K562 (cell line): Measurements from ENCODE around the gene HCFC1R1. TPM values are rescaled to one million over a fixed set of nuclear protein-coding genes. Genes with fewer than 3 reads are reported as not detected.
A peak's percentile ranks its signal among the peaks of the same experiment; 100 is the strongest.

Source experiments
- ATAC-seq: fragments of 200-7000 bp; cut with Tn5 transposase; 3 replicates; pipeline ENCODE4 v1.9.1; 2020; ENCODE audit warnings: moderate library complexity
- BruUV-seq: library from RNA; stranded (reverse); fragments of 400-500 nt; replicated peaks from 2 replicates; lab custom pipeline; 2021; lab: Mats Ljungman, UMichigan
- CTCF ChIA-PET: fragments of 300-600 bp; formaldehyde crosslinking; extraction: SDS; loops from one replicate; lab custom pipeline; 2021; ENCODE audit warnings: low intra/inter-chr PET ratio; lab: Yijun Ruan, JAX
- POLR2A ChIA-PET: fragments of 300-600, 350-650 bp; sonication (Branson Sonifier 250); formaldehyde crosslinking; extraction: SDS; loops from one replicate; lab custom pipeline; 2021; ENCODE audit warnings: antibody characterized with exemption, inconsistent platforms; lab: Yijun Ruan, JAX
- DNase-seq, 4 experiments: peaks; one replicate each; pipeline versions ENCODE4 v3.0.0 to v3.0.0-alpha.2; 2011 to 2018; ENCODE audit warnings: low spot score in 3 of 4, mixed read lengths in 3 of 4; ENCODE audit errors: extremely low read depth in 1 of 4
- FAIRE-seq: peaks from 2 replicates; lab custom pipeline; 2011; peaks lifted over from hg19 to GRCh38; lab: Jason Lieb, UNC
- H2AFZ ChIP-seq: 2 replicates; pipeline ENCODE4 v1.6.0; 2011; ENCODE audit warnings: low read depth, low read length, control low read depth, inconsistent platforms
- H3K27ac ChIP-seq: fragments of 200-600 bp; 3 replicates; pipeline ENCODE4 v1.8.0; 2011; ENCODE audit warnings: low read depth, mild to moderate bottlenecking, control low read depth, inconsistent platforms, low read length, moderate library complexity, mixed read lengths; ENCODE audit errors: extremely low read depth
- H3K27me3 ChIP-seq, 2 experiments: fragments of 300-600 bp in 1 of 2; 2 replicates in 1 of 2; 3 replicates in 1 of 2; pipeline versions ENCODE4 v1.6.0 to v1.8.0; 2011; ENCODE audit warnings: inconsistent platforms in 2 of 2, low read length in 2 of 2, mild to moderate bottlenecking in 1 of 2, mixed read lengths in 1 of 2, moderate library complexity in 1 of 2; ENCODE audit not compliant: control insufficient read depth in 2 of 2, insufficient read depth in 2 of 2
- H3K36me3 ChIP-seq: fragments of 300-600 bp; 3 replicates; pipeline ENCODE4 v1.8.0; 2011; ENCODE audit warnings: mild to moderate bottlenecking, low read length, inconsistent platforms; ENCODE audit not compliant: control insufficient read depth, insufficient read depth
- H3K4me1 ChIP-seq, 2 experiments: fragments of 200-600 bp in 1 of 2; replicated peaks in 1 of 2; 2 replicates in 1 of 2; 3 replicates in 1 of 2; pipeline versions ENCODE4 v1.5.1 to v1.8.0; 2011; ENCODE audit warnings: inconsistent platforms in 2 of 2, low read length in 2 of 2, mild to moderate bottlenecking in 1 of 2, mixed read lengths in 1 of 2, moderate library complexity in 1 of 2; ENCODE audit not compliant: control insufficient read depth in 2 of 2, insufficient read depth in 2 of 2
- H3K4me2 ChIP-seq: 2 replicates; pipeline ENCODE4 v1.6.1; 2011; ENCODE audit warnings: low read length, control low read depth, inconsistent platforms, mixed read lengths; ENCODE audit not compliant: insufficient read depth
- H3K4me3 ChIP-seq: fragments of 200-600 bp; sonication (generic), shearing (Covaris generic); 2 replicates; pipeline ENCODE4 v1.5.1; 2016; ENCODE audit warnings: control low read depth, inconsistent platforms
- H3K79me2 ChIP-seq: fragments of 200-600 bp; 3 replicates; pipeline ENCODE4 v1.8.0; 2011; ENCODE audit warnings: low read length, inconsistent platforms; ENCODE audit not compliant: control insufficient read depth, insufficient read depth
- H3K9ac ChIP-seq, 2 experiments: 2 replicates each; pipeline versions ENCODE4 v1.6.0 to v1.6.1; 2011; ENCODE audit warnings: low read depth in 2 of 2, low read length in 2 of 2, control low read depth in 1 of 2, inconsistent platforms in 1 of 2, mild to moderate bottlenecking in 1 of 2, mixed read lengths in 1 of 2; ENCODE audit not compliant: insufficient read depth in 1 of 2
- H3K9me1 ChIP-seq: one replicate; pipeline ENCODE4 v1.6.0; 2011; ENCODE audit warnings: inconsistent platforms, mild to moderate bottlenecking, low read length, moderate library complexity; ENCODE audit not compliant: control insufficient read depth, insufficient read depth
- H3K9me3 ChIP-seq: replicated peaks from 2 replicates; pipeline ENCODE4 v1.5.1; 2011; ENCODE audit warnings: low read depth, low read length, inconsistent platforms; ENCODE audit not compliant: control insufficient read depth, insufficient read depth
- H4K20me1 ChIP-seq: replicated peaks from 2 replicates; pipeline ENCODE4 v1.6.1; 2011; ENCODE audit warnings: low read length, inconsistent platforms, mixed read lengths; ENCODE audit not compliant: control insufficient read depth, insufficient read depth
- CEBPZ ChIP-seq: fragments of 150-350 bp; IDR thresholded peaks from 2 replicates; pipeline ENCODE4 v1.6.1; 2014; ENCODE audit warnings: low read depth, mild to moderate bottlenecking, low read length, borderline replicate concordance
- DDX20 ChIP-seq: fragments of 450-650 bp; IDR thresholded peaks from 2 replicates; pipeline ENCODE4 v1.6.1; 2016; ENCODE audit warnings: missing genetic modification characterization, low read depth, mild to moderate bottlenecking, missing compliant biosample characterization, moderate library complexity
- GMEB1 ChIP-seq: fragments of 250-450 bp; sonication (Bioruptor Pico); IDR thresholded peaks from 2 replicates; pipeline ENCODE4 v1.4.0; 2020; ENCODE audit warnings: mild to moderate bottlenecking
- MXI1 ChIP-seq: IDR thresholded peaks from 2 replicates; pipeline ENCODE4 v1.6.1; 2011; ENCODE audit warnings: low read depth, mild to moderate bottlenecking, improper control_type of control experiment, low read length
- PTBP1 ChIP-seq: fragments of 200-400 bp; formaldehyde crosslinking; IDR thresholded peaks from 2 replicates; pipeline ENCODE4 v1.6.1; 2017; ENCODE audit warnings: low read depth, low read length
- USF2 ChIP-seq: sonication (generic); formaldehyde crosslinking; IDR thresholded peaks from 2 replicates; pipeline ENCODE4 v1.5.0; 2020; ENCODE audit warnings: missing genetic modification reagents
- ZNF134 ChIP-seq: fragments of 250-450 bp; sonication (Bioruptor Pico); conservative IDR thresholded peaks from 2 replicates; pipeline ENCODE4 v1.4.0; 2020
- ZNF224 ChIP-seq: sonication (generic); formaldehyde crosslinking; IDR thresholded peaks from 2 replicates; pipeline ENCODE4 v1.8.0; 2022; ENCODE audit warnings: mild to moderate bottlenecking, missing genetic modification reagents
- ZNF253 ChIP-seq: fragments of 250-450 bp; sonication (Bioruptor Pico); conservative IDR thresholded peaks from 2 replicates; pipeline ENCODE4 v1.6.1; 2021; ENCODE audit warnings: mild to moderate bottlenecking
- ZNF311 ChIP-seq: fragments of 250-450 bp; sonication (Bioruptor Pico); IDR thresholded peaks from 2 replicates; pipeline ENCODE4 v1.4.0; 2020; ENCODE audit warnings: mild to moderate bottlenecking, moderate library complexity
- ZNF512 ChIP-seq: IDR thresholded peaks from 2 replicates; pipeline ENCODE4 v1.6.1; 2016; ENCODE audit warnings: missing genetic modification characterization, missing compliant biosample characterization
- ZNF79 ChIP-seq: fragments of 250-450 bp; sonication (Bioruptor Pico); IDR thresholded peaks from 2 replicates; pipeline ENCODE4 v1.4.0; 2020; ENCODE audit warnings: low read depth, mild to moderate bottlenecking, moderate library complexity
- WGBS: fragments of 100-300 bp; shearing (Covaris generic); methylation state at CpG from one replicate; pipeline ENCODE4 v1.1.6; 2016; ENCODE audit warnings: low coverage, mixed read lengths; ENCODE audit not compliant: insufficient coverage; ENCODE audit errors: missing lambda C conversion rate; 5-methylcytosine and 5-hydroxymethylcytosine counted together
- in situ Hi-C: fragments of 300-500 bp; cut with MboI; formaldehyde crosslinking; loops from 4 replicates; pipeline ENCODE4 v1.15.0; 2018; ENCODE audit warnings: inconsistent platforms, mixed read lengths
- intact Hi-C: fragments of 100-400 bp; cut with micrococcal nuclease; formaldehyde crosslinking; loops from 2 replicates; pipeline ENCODE4 v1.14.2; 2022
- polyA plus RNA-seq, 8 experiments: library from polyadenylated mRNA; depleted of rRNA in 4 of 8; stranded (reverse) in 5 of 8; unstranded in 3 of 8; fragments of >200 nt; fragmentation: Nextera tagmentation in 2 of 8; fragmentation: Illumina TruSeq in 1 of 8; extraction: Ambion mirVana in 2 of 8; extraction: Trizol in 1 of 8; gene quantifications; 2 replicates each; pipeline versions ENCODE4 v1.2.1 to v1.2.3, GENCODE V29; 2011 to 2014; ENCODE audit warnings: inconsistent platforms in 1 of 8, missing spikeins in 1 of 8
- total RNA-seq, 7 experiments: library from RNA; depleted of rRNA in 6 of 7; stranded (reverse); fragments of >200 nt in 6 of 7; fragmentation: Illumina TruSeq in 2 of 7; extraction: Trizol in 2 of 7; gene quantifications; 2 replicates each; pipeline versions ENCODE4 v1.2.1 to v1.2.3, GENCODE V29; 2011 to 2021; ENCODE audit warnings: low replicate concordance in 1 of 7

HCFC1R1 gene
- total and polyA plus RNA-seq, 9 of the 15 experiments (the other 6 are each of a cell fraction or from before 2014, with no cell fraction given): 2.2 to 29.0 (median 11.2) TPM

GRCh38 chr16:2983706-2984136 lies 40.0 kb downstream of the HCFC1R1 start:
- in situ Hi-C loops: no loop called here
- no peak overlapping the region for H3K4me3 ChIP-seq
- H3K9ac ChIP-seq: peak overlapping the region; percentile 36 to 90
- H3K4me2 ChIP-seq: peak overlapping the region; percentile 61
- H4K20me1 ChIP-seq: no peaks in the 10 kb centered on the region
- ChIA-PET CTCF (interaction anchor here (0.6 to 0.8 kb wide), 4 partner anchors 79 to 182 kb away, joined by 4 to 7 read pairs (median 6); no protein-coding TSS in a partner anchor), POLR2A (interaction anchor here (0.8 to 1.4 kb wide), 2 partner anchors 13 to 14 kb away, joined by 3 read pairs; no protein-coding TSS in a partner anchor)
- H3K79me2 ChIP-seq: peaks cover 23% of the 10 kb centered on the region
- peak; percentile 88 to 94 (median 90) for DNase-seq
- H3K27me3 ChIP-seq: no peaks in the 10 kb centered on the region
- peak overlapping the region; percentile 95 for H2AFZ ChIP-seq
- no TSS peak for BruUV-seq
- H3K27ac ChIP-seq: peak overlapping the region; percentile 57; the same call in 2 of the 3 replicates
- 7% methylated on average over 42 of the region's 42 CpGs for WGBS
- intact Hi-C loops: loop anchor here (2.0 to 5.0 kb wide), 3 partner anchors 15 to 111 kb away; partner anchors contain the start of gene PAQR4
- H3K9me3 ChIP-seq: no peaks in the 10 kb centered on the region
- no peaks in the 10 kb centered on the region for H3K9me1 ChIP-seq
- peaks cover 19 to 84% of the 10 kb centered on the region in 2 experiments for H3K4me1 ChIP-seq
- ATAC-seq: peak; percentile 63
- peaks cover 10% of the 10 kb centered on the region; the same call in 1 of the 3 replicates for H3K36me3 ChIP-seq
- peak; percentile 72 for FAIRE-seq
- TF ChIP-seq PTBP1 (no peak), MXI1 (no peak), USF2 (CRISPR knock-in tag) (no peak), DDX20 (tag) (no peak), CEBPZ (no peak), ZNF512 (tag) (no peak), GMEB1 (CRISPR knock-in tag) (no peak), ZNF253 (CRISPR knock-in tag) (no peak), ZNF224 (CRISPR knock-in tag) (no peak), ZNF79 (CRISPR knock-in tag) (no peak), ZNF134 (no peak), ZNF311 (CRISPR knock-in tag) (no peak)
